Progenitor cell of endocrine pancreas (in vitro differentiated cells): ENCODE results near the gene DTD1. TPM values are rescaled to one million over a fixed set of nuclear protein-coding genes. Genes with fewer than 3 reads are reported as not detected.

Experiments used
- DNase-seq: peaks from one replicate; pipeline ENCODE4 v3.0.0; 2021; ENCODE audit warnings: low spot score; ENCODE audit not compliant: unreplicated experiment
- H3K27ac Mint-ChIP-seq: 2 replicates; pipeline ENCODE4 v1.8.0; 2021; ENCODE audit warnings: mild to moderate bottlenecking, moderate library complexity, mixed read lengths
- H3K27me3 Mint-ChIP-seq: 2 replicates; pipeline ENCODE4 v1.8.0; 2021; ENCODE audit warnings: mixed read lengths
- H3K36me3 Mint-ChIP-seq: 2 replicates; pipeline ENCODE4 v1.8.0; 2022; ENCODE audit warnings: mixed read lengths; ENCODE audit not compliant: insufficient read depth
- H3K4me1 Mint-ChIP-seq: 2 replicates; pipeline ENCODE4 v1.8.0; 2021; ENCODE audit warnings: low read depth, mixed read lengths
- H3K4me3 Mint-ChIP-seq: 2 replicates; pipeline ENCODE4 v1.8.0; 2021; ENCODE audit warnings: low read depth, mild to moderate bottlenecking, moderate library complexity, mixed read lengths
- H3K9me3 Mint-ChIP-seq: 2 replicates; pipeline ENCODE4 v1.8.0; 2021; ENCODE audit warnings: low read depth, mixed read lengths
- CTCF ChIP-seq: fragments of 200-600 bp; sonication (generic); IDR thresholded peaks from one replicate; pipeline ENCODE4 v1.5.0; 2021; ENCODE audit warnings: antibody characterized with exemption, mild to moderate bottlenecking; ENCODE audit not compliant: unreplicated experiment
- total RNA-seq: library from RNA; stranded (reverse); gene quantifications from 2 replicates; pipeline ENCODE4 v1.2.1, GENCODE V29; 2021

Gene DTD1
- total RNA-seq, 1 donor from 2014 or later, result 26.8 TPM

GRCh38 chr20:18739751-18740166 lies 151.9 kb downstream of the DTD1 start:
- Mint-ChIP-seq H3K9me3 (no peaks in the 10 kb centered on the region), H3K27me3 (no peaks in the 10 kb centered on the region), H3K27ac (no peak overlapping the region), H3K36me3 (peaks cover 2% of the 10 kb centered on the region), H3K4me3 (no peak overlapping the region), H3K4me1 (peaks cover 3% of the 10 kb centered on the region)
- no peak for DNase-seq
- TF ChIP-seq CTCF, result no peak

GRCh38 chr20:18740726-18741125 lies 152.9 kb downstream of the DTD1 start:
- H3K9me3 Mint-ChIP-seq, result no peaks in the 10 kb centered on the region
- no peak for TF ChIP-seq CTCF
- no peak for DNase-seq
- H3K27me3 Mint-ChIP-seq, result no peaks in the 10 kb centered on the region
- no peaks in the 10 kb centered on the region for H3K4me1 Mint-ChIP-seq
- H3K27ac Mint-ChIP-seq, result no peak overlapping the region
- peaks cover 10% of the 10 kb centered on the region for H3K36me3 Mint-ChIP-seq
- no peak overlapping the region for H3K4me3 Mint-ChIP-seq

GRCh38 chr20:18742841-18743240 lies 155.0 kb downstream of the DTD1 start:
- no peak for DNase-seq
- Mint-ChIP-seq H3K4me1 (no peaks in the 10 kb centered on the region), H3K4me3 (no peak overlapping the region), H3K36me3 (peaks cover 12% of the 10 kb centered on the region), H3K27me3 (no peaks in the 10 kb centered on the region), H3K9me3 (no peaks in the 10 kb centered on the region), H3K27ac (no peak overlapping the region)
- no peak for TF ChIP-seq CTCF

GRCh38 chr20:18743665-18744440 lies 156.0 kb downstream of the DTD1 start:
- TF ChIP-seq CTCF, result no peak
- Mint-ChIP-seq H3K4me3 (no peak overlapping the region), H3K36me3 (peaks cover 12% of the 10 kb centered on the region), H3K9me3 (no peaks in the 10 kb centered on the region), H3K27me3 (no peaks in the 10 kb centered on the region), H3K4me1 (peaks cover 1% of the 10 kb centered on the region), H3K27ac (no peak overlapping the region)
- no peak for DNase-seq

GRCh38 chr20:18747090-18747489 lies 159.2 kb downstream of the DTD1 start:
- Mint-ChIP-seq H3K27me3 (no peaks in the 10 kb centered on the region), H3K4me1 (peaks cover 10% of the 10 kb centered on the region), H3K36me3 (peaks cover 12% of the 10 kb centered on the region), H3K9me3 (no peaks in the 10 kb centered on the region), H3K27ac (no peak overlapping the region), H3K4me3 (no peak overlapping the region)
- no peak for TF ChIP-seq CTCF
- no peak for DNase-seq
